ENCODE results near the gene APMAP.

The APMAP gene

DNA sequence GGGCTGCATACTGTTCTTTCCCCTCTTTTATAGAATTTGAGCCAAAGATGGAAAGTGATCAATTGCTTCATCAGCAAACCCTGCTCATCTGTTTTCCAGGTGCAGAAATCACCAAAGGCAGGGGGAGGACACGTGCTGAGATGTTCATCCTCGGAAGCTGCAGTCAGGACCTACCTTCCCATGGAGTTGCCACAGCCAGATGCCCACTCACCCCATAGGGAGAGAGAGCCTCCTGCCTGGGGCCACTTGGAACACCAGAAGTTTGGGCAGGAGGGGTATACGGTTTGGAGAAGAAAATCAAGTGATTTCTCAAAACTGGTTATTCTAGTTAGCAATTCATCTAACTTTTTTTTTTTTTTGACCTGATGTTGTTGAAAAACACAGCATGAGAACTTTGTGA is 48.8 kb downstream of the APMAP start:
- H3K4me3 ChIP-seq (ENCODE audit: low read depth, low read length): no peak overlapping the region
- no peak for DNase-seq (ENCODE audit: low read depth)
- TF ChIP-seq, protein P1, sequence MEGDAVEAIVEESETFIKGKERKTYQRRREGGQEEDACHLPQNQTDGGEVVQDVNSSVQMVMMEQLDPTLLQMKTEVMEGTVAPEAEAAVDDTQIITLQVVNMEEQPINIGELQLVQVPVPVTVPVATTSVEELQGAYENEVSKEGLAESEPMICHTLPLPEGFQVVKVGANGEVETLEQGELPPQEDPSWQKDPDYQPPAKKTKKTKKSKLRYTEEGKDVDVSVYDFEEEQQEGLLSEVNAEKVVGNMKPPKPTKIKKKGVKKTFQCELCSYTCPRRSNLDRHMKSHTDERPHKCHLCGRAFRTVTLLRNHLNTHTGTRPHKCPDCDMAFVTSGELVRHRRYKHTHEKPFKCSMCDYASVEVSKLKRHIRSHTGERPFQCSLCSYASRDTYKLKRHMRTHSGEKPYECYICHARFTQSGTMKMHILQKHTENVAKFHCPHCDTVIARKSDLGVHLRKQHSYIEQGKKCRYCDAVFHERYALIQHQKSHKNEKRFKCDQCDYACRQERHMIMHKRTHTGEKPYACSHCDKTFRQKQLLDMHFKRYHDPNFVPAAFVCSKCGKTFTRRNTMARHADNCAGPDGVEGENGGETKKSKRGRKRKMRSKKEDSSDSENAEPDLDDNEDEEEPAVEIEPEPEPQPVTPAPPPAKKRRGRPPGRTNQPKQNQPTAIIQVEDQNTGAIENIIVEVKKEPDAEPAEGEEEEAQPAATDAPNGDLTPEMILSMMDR (IDR thresholded peaks at IDR 0.05; ENCODE audit: low read depth, low read length, missing control alignments): no peak

DNA sequence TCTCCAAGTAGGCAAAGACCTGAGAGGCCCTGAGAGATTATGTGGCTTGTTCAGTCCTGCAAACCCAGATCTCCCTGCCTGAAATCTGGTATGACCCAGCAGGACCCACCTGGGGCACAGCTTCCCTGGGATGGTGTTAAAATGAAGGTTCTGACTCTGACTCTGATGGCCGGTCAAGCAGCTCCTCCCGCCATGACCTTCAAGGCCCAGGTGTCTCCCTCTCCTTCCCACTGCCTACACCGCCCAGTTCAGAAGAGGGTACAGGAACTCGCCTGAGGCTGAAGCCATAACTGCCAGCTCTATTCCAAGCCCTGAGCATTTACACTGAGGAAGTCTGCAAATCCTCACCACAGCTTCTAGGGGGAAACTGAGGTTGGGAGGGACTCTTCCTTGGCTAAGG is 49.4 kb downstream of the APMAP start:
- TF ChIP-seq, protein P1 (IDR thresholded peaks at IDR 0.05; ENCODE audit: low read depth, low read length, missing control alignments): no peak
- no peak for DNase-seq (ENCODE audit: low read depth)
- H3K4me3 ChIP-seq (ENCODE audit: low read depth, low read length): no peak overlapping the region

DNA sequence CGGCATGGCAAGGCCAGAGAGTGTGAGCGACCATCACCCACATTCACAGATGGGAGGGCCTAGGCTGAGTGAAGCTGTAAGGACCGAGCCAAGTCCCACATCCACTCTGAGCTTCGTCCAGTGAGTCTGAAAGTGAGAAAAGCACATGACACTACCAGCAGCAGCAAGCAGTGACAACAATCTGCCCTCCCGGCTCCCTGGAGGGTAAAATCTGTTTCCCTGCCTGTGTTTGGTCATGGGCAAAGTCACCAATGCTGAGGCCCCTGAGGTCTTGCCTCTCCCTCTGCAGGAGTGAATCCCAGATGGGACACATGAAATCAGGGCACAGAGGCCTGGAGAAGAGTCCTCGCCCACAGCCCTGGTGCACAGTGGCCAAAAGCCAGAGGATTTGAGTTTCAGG is 49.9 kb downstream of the APMAP start:
- no peak overlapping the region for H3K4me3 ChIP-seq (ENCODE audit: low read depth, low read length)
- DNase-seq (ENCODE audit: low read depth): no peak
- TF ChIP-seq, protein P1 (IDR thresholded peaks at IDR 0.05; ENCODE audit: low read depth, low read length, missing control alignments): no peak

DNA sequence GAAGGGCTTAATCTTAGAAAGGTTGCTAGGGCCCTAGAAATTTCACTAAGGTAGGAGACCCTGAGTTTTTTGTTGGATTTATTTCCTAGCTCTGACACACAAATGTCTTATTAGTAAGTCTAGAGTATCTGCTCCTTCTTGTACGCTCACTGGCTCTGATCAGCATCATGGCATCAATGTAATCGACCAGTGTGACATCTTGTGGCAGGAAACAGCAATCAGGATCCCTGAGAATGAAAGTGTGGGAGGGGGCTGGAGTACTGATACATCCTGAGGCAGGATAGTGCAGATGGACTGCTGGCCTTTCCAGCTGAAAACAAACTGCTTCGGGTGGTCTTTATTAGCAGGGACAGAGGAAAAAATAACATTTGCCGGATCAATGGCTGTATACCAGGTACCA is 53.5 kb downstream of the APMAP start:
- no peak for DNase-seq (ENCODE audit: low read depth)
- TF ChIP-seq, protein P1 (IDR thresholded peaks at IDR 0.05; ENCODE audit: low read depth, low read length, missing control alignments): no peak
- no peak overlapping the region for H3K4me3 ChIP-seq (ENCODE audit: low read depth, low read length)

DNA sequence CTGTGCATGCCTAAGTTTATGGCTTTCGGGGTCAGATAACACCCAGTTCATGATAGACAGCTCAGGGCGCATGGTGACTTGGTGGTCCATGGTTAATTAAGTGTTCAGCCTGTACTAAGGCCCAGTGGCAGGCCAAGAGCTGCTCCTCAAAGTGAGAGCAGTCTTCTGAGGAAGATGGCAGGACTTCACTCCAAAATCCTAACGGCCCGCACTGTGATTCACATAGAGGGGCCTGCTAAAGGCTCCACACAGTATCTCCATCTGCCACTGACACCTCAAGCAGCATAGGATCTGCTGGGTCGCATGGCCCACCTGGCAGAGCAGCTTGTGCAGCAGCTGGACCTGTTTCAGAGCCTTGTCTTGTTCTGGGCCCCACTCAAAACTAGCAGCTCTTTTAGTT is 54.1 kb downstream of the APMAP start:
- DNase-seq (ENCODE audit: low read depth): no peak
- TF ChIP-seq, protein P1 (IDR thresholded peaks at IDR 0.05; ENCODE audit: low read depth, low read length, missing control alignments): no peak

DNA sequence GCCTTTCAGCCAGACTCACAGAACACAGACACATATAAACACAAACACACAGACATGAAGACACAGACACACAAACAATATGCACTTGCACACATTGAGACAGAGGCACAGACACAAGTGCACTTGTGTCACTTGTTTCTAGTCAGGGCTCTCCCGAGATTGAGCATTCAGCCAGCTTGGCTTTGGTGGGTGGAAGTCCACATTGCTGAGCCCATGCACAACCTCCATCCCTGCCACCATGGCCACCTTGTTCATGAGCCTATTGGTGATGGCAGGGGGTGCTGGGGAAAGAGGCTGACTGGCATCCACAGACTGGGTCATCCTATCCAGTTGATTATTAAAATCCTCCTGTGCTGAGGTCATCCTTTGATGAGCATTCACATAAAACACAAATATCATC is 55.0 kb downstream of the APMAP start:
- TF ChIP-seq, protein P1 (IDR thresholded peaks at IDR 0.05; ENCODE audit: low read depth, low read length, missing control alignments): no peak
- DNase-seq (ENCODE audit: low read depth): no peak
- H3K4me3 ChIP-seq (ENCODE audit: low read depth, low read length): no peak overlapping the region

More for the DNA sequence above, 54.1 kb downstream of the APMAP start:
- H3K4me3 ChIP-seq (ENCODE audit: low read depth, low read length): no peak overlapping the region

DNA sequence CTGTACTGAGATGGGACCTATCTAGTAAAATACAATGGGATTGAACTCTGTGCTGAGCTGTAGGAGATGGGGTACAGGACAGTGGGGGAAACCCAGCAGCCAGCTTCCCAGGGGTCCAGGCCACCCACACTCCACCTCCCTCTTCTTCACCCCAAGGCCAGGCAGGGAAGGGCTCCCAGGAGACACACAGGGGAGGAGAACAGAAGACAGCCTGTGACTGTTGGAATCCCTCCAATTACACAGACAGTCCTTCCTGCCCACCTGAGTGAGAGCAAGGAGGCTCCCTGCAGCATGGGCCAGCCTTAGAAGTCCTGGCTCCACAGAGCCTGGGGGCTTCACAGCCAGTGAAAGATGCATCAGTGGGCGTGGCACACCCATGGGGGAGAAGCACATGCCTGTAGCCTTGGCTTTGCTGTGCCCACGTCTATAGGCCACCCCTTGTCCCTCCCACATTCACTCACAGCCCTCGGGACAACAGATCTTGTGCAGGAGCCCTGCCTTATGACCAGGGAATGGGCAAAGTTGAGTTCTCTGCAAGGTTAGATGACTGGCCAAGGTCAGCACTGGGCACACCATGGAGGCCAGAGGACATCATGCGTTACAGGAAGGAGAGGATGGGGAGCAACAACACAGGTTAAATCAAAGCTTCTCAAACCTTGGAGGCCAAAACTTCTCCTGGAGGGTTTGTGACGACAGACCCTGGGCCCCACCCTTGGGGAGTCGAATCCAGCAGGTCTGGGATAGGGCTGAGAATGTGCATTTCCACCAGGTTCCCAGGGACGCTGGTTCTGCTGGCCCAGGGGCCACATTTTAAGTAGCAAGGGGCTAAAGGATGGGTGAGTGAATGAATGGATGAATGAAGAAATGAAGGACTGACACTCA is 55.8 kb downstream of the APMAP start:
- TF ChIP-seq, protein P1 (IDR thresholded peaks at IDR 0.05; ENCODE audit: low read depth, low read length, missing control alignments): no peak
- H3K4me3 ChIP-seq (ENCODE audit: low read depth, low read length): no peak overlapping the region
- no peak for DNase-seq (ENCODE audit: low read depth)

Data from GM12864 (cell line).